DMS153 treated with DMSO at 0.1 percent for 48 hours (cell line): ENCODE results near the gene HOOK2.
A peak's percentile ranks its signal among the peaks of the same experiment; 100 is the strongest.
"Not testable (repeated sequence)": the region's sequence is repeated elsewhere in the genome, so short reads cannot be mapped to it uniquely, and the experiment has no call there.

ENCODE experiments used
- DNase-seq: peaks from one replicate; lab custom pipeline; 2025; ENCODE audit not compliant: unreplicated experiment; lab: John Stamatoyannopoulos, UW

The HOOK2 gene

GRCh38 chr19:12722566-12723380 is 52.6 kb downstream of the HOOK2 start:
- DNase-seq = peak; percentile 92

GRCh38 chr19:12721656-12722565 is 53.4 kb downstream of the HOOK2 start:
- DNase-seq = no peak

GRCh38 chr19:12720851-12721655 is 54.3 kb downstream of the HOOK2 start:
- no peak for DNase-seq

- no peak for DNase-seq
These were observed 55.1 kb downstream of the HOOK2 start for GRCh38 chr19:12720296-12720695.

- DNase-seq = no peak
These were observed 59.4 kb downstream of the HOOK2 start for GRCh38 chr19:12715929-12716328.

- DNase-seq = no peak
These were observed 60.2 kb downstream of the HOOK2 start for GRCh38 chr19:12715102-12715501.

- not testable (repeated sequence) for DNase-seq
These were observed 62.0 kb downstream of the HOOK2 start for GRCh38 chr19:12713304-12713703.
